ENCODE results near the gene CD99L2.

DNA sequence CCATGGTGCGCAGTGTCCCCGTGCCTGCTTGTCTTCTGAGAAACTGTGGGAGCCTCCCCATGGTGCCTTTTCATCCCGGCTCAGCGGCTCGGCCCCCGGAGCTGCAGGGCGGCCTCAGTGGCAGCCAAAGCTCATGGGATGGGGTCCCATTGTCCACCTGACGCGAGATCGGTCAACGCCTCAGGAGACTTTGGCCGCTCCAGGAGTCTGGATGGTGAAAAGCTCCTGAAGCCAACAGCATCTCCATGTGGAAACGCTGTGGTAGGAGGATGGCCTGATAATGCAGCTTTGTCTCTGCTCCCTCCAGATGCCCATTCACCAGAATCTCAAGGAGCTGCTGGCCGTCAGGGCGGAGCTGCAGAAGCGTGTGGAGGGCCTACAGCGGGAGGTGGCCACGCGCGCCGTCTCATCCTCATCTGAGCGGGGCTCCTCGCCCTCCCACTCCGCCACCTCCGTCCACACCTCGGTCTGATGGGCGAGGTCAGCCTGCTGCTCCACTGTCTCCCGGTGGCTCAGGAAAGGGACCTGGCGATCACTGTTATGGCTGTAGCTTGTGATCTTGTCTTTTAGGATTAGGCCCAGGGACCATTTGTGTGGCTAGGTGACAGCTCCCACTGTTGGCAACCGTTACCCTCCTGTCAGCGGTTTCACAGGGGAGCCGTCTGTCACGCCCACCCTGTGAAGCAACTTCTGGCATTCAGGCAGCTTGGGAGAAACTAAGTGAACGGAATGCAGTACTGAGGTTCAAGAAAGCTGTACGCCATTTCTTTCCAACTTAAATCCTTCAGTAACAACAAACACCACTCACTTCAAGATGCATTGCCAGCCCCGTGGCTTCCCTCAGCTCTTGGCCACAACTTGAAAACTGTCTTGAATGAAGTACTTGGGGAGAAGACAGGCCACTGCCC, 136.0 kb downstream of the CD99L2 start:
- TF ChIP-seq GATAD2B (conservative IDR thresholded peaks at IDR 0.05; ENCODE audit: low read depth): no peak
- TF ChIP-seq EZH2 (IDR thresholded peaks at IDR 0.05; ENCODE audit: borderline replicate concordance, control insufficient read depth, low read depth, low read length): no peak
- TF ChIP-seq, protein P1, sequence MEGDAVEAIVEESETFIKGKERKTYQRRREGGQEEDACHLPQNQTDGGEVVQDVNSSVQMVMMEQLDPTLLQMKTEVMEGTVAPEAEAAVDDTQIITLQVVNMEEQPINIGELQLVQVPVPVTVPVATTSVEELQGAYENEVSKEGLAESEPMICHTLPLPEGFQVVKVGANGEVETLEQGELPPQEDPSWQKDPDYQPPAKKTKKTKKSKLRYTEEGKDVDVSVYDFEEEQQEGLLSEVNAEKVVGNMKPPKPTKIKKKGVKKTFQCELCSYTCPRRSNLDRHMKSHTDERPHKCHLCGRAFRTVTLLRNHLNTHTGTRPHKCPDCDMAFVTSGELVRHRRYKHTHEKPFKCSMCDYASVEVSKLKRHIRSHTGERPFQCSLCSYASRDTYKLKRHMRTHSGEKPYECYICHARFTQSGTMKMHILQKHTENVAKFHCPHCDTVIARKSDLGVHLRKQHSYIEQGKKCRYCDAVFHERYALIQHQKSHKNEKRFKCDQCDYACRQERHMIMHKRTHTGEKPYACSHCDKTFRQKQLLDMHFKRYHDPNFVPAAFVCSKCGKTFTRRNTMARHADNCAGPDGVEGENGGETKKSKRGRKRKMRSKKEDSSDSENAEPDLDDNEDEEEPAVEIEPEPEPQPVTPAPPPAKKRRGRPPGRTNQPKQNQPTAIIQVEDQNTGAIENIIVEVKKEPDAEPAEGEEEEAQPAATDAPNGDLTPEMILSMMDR (IDR thresholded peaks at IDR 0.05 in 2 of 3, conservative IDR thresholded peaks at IDR 0.05 in 1 of 3; ENCODE audit: control insufficient read depth in 2 of 3, extremely low read depth in 1 of 3, insufficient read depth in 1 of 3, low read depth in 3 of 3, low read length in 3 of 3): no peak
- TF ChIP-seq RCOR1 (conservative IDR thresholded peaks at IDR 0.05; ENCODE audit: low read depth, low read length): no peak
- no peak for TF ChIP-seq TBL1XR1 (IDR thresholded peaks at IDR 0.05; ENCODE audit: low read depth, low read length)
- TF ChIP-seq SUZ12 (IDR thresholded peaks at IDR 0.05; ENCODE audit: unreplicated experiment): no peak
- TF ChIP-seq POLR2A (IDR thresholded peaks at IDR 0.05; ENCODE audit: low read depth, low read length): no peak
- TF ChIP-seq TCF7 (IDR thresholded peaks at IDR 0.05; ENCODE audit: borderline replicate concordance): no peak
- TF ChIP-seq SUPT20H (IDR thresholded peaks at IDR 0.05; ENCODE audit: borderline replicate concordance, control insufficient read depth, low read depth, low read length): no peak
- no peak for TF ChIP-seq TAF1 (IDR thresholded peaks at IDR 0.05; ENCODE audit: borderline replicate concordance, low read depth, low read length)
- no peak for TF ChIP-seq SIN3A (IDR thresholded peaks at IDR 0.05; ENCODE audit: low read depth, low read length)
- no peak for TF ChIP-seq TCF3 (IDR thresholded peaks at IDR 0.05; ENCODE audit: borderline replicate concordance, insufficient read depth, low read depth, low read length)

Measured in GM12878 (cell line).